Measurements from ENCODE around the gene UBR4.

- TF ChIP-seq CTCF (IDR thresholded peaks at IDR 0.05) (no peak), POLR2A (IDR thresholded peaks at IDR 0.05) (no peak)
Measured at GRCh38 chr1:19033515-19033839, 176.6 kb downstream of the UBR4 start.
